ENCODE measurements around the gene BEGAIN.

DNA sequence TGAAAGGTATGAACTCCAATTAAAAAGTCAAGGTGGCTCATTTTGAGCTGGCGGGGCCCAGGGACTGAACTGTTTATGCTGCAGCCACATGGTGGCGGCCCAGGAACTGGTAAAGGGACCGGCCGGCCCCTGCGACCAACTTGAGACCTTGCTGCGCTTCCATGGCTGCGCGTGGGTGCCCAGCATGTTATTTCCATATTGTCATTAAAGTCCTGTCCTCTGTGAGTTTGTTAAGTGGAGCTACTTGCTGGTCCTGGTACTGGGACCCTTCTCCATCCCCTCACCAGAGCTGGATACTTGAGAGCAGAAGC lies 62.3 kb downstream of the BEGAIN start:
- TF ChIP-seq, protein P1, sequence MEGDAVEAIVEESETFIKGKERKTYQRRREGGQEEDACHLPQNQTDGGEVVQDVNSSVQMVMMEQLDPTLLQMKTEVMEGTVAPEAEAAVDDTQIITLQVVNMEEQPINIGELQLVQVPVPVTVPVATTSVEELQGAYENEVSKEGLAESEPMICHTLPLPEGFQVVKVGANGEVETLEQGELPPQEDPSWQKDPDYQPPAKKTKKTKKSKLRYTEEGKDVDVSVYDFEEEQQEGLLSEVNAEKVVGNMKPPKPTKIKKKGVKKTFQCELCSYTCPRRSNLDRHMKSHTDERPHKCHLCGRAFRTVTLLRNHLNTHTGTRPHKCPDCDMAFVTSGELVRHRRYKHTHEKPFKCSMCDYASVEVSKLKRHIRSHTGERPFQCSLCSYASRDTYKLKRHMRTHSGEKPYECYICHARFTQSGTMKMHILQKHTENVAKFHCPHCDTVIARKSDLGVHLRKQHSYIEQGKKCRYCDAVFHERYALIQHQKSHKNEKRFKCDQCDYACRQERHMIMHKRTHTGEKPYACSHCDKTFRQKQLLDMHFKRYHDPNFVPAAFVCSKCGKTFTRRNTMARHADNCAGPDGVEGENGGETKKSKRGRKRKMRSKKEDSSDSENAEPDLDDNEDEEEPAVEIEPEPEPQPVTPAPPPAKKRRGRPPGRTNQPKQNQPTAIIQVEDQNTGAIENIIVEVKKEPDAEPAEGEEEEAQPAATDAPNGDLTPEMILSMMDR (IDR thresholded peaks at IDR 0.05), result peak in 8 of 12 donors; percentile 13 to 56 (median 24)
- TF ChIP-seq POLR2A (IDR thresholded peaks at IDR 0.05), result no peak

Data from heart left ventricle (tissue), 13 donors.